Inferior parietal cortex (tissue), 1 donor: ENCODE data around the gene KCNQ5.
A peak's percentile ranks its signal among the peaks of the same experiment; 100 is the strongest.

Source experiments
- DNase-seq: peaks from one replicate; pipeline ENCODE4 v3.0.0-alpha.2; 2016; ENCODE audit errors: extremely low spot score

KCNQ5 gene

GRCh38 chr6:73000460-73000859 lies 378.6 kb downstream of the KCNQ5 start:
- DNase-seq: no peak

GRCh38 chr6:73002588-73002987 lies 380.7 kb downstream of the KCNQ5 start:
- DNase-seq: no peak

- DNase-seq: no peak
These were observed 381.4 kb downstream of the KCNQ5 start for GRCh38 chr6:73003302-73003701.

DNA sequence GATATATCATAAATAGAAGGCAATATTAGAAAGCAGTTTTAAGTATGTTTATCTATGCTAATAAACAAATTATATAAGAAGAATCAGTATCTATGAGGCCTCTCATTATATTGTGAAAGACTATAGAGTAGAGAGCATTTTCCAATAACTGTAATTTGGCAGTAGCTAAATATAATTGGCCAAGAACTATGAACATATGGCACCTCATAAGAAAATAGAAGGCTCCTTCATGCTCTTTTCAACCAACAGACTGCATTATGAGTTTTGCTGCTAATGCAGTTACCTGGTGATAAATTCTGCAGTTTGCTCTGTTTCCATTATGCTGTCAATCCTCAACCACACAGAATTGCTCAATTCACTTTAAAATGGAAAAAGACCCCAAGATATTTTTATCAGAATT lies 382.4 kb downstream of the KCNQ5 start:
- no peak for DNase-seq

GRCh38 chr6:73004861-73005260 lies 383.0 kb downstream of the KCNQ5 start:
- DNase-seq: no peak

DNA sequence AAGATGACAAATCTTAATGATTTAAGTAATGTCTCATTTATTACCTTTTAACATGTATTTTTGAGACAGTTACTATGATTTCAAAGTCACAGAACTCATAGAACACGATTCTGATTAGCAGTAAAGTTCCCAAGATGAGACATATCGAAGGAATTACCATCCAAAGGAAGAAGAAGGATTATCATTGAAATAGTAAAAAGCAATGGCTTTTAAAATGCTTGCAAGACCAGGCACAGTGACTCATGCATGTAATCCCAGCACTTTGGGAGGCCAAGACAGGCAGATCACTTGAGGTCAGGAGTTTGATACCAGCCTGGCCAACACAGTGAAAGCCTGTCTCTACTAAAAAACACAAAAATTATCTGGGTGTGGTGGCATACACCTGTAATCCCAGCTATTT lies 384.3 kb downstream of the KCNQ5 start:
- DNase-seq: no peak

GRCh38 chr6:73011945-73012344 lies 390.1 kb downstream of the KCNQ5 start:
- no peak for DNase-seq

DNA sequence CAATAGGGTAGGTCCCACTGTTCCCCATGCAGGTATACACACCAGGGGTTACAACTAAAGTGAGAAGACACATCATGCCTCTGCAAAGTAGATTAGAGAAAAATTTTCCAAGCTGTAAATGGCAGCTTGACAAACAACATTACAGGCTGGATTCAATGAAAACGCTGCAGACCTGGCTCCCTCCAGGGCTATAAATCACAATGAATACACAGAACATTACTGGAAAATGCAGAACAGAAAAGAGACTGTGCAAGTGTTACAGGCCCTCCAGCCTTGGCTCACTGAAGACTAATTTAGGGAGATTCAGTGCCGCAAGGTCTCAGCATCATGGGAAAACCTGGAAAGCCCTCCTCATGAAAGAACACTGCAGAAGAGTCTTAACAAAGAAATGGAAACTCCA lies 395.6 kb downstream of the KCNQ5 start:
- no peak for DNase-seq

DNA sequence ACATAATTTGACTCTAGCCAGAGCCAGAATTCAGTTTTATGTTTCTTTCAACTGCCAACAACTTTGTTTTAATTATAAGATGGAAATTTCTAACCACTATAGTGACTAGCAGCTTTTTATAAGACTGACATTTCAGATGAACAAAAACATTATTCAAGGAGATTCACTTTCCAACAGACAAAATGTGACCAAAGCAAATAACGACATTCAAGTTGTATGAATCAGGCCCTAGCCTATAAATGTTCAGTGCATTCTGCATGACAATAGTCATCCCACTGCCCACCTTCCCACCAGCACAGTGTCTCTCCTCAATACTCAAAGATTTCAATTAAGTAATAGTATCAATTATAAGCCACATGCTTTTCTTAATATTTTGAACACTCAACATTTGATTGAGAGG lies 402.7 kb downstream of the KCNQ5 start:
- DNase-seq: no peak

DNA sequence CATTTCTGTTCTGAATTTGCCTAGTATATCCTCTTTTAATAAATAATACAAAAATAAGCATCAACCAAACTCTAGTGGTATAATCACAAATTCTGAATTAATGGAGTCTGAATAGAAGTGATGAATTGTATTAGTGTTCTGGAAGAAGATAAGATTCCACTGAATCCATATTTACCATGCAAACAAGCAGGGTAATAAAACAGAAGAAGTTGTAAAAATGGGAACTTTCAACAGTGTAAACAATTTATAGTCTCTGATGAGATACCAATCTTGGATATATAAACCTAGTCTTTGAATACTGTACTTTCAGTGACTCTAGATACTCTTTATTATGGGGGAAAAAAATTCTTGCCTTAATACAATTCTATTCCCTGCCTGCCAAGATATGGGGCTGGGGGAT lies 405.8 kb downstream of the KCNQ5 start:
- no peak for DNase-seq

GRCh38 chr6:73028124-73028766 lies 406.4 kb downstream of the KCNQ5 start:
- no peak for DNase-seq

DNA sequence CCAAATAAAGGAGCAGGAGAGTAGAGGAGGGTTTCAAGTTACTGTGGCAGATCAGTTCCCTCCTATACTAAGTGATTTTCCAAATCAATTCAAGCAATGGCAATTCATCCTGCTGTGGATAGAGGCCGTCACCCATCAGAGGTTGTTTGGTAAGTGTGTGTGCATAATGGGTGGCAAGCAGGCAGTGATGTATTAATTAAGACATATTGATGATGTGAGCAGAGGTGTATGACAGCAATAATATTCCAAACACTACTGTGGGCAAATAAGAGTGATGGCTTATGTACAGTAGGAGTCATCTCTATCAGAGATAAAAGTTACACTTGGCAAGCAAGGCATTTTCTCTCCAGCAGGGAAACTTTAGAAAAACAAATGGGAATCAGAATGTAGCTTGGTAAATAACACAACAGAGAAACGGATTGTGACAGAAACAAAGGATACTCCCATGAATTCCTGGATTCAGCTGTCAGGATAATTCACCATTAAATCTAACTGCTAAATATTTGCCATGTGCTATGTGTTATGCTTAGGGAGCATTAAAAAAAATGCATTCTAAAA lies 407.1 kb downstream of the KCNQ5 start:
- DNase-seq: no peak

DNA sequence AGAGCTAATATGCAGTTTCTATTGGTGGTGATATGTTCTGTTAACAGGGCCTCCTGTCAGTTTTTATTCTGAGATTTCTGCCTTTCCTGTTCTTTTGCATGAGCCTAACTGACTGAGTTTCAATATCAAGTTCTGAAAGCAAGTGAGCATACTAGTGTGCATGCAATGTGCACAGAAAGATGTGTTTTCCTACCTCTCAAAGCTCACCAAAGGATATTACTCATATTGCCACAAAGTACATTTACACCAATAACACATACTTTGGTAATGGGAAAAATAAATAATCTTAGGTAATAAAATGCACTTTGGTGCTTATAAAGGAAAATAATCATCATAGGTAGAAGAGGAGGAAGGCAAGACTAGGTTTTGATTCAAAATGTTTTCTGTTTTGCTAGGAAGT lies 408.4 kb downstream of the KCNQ5 start:
- DNase-seq: no peak

DNA sequence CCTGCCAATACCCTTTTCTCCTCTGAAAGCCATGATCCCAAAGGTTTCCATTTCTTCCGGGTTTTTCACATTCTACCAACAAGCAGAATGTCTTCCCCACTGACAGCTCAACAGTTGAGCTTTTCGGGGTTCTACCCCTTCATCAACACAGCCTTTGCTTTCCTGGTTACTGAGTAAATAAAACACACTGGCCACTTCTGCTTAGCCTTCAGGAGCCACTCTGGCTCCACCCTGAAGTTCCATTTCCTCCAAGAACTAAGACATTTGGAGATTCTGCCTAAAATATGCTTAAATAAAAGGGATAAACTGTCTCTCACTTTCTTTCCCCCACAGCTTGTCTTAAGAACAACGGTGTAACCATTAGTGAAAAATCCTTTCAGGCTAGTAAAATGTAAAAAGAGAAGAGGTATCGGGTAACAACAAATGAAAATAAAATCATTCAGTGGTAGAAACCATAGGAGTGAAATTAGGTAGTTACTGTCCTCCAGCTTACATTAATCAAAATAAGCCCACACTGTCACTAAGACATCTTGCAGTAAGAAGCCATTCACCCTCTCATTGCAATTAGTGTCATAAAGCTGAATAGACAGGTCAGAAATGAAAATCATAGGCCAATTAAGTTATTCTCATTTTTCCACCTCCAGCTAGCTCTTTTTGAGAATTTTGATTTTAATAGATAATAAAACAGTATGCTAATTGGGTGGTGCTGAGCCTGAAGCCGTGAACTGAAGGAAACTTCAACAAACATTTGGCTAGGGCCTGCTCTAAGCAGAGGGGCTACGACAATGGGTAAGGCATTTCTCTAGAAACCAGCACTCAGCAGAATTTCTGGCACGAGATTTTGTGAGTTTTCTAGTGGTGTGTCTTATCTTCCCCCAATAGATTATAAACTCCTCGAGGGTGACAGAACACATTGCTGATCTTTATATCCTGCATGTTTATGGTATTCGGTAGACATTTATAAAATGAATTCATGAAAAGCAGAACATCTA lies 409.2 kb downstream of the KCNQ5 start:
- DNase-seq: no peak

DNA sequence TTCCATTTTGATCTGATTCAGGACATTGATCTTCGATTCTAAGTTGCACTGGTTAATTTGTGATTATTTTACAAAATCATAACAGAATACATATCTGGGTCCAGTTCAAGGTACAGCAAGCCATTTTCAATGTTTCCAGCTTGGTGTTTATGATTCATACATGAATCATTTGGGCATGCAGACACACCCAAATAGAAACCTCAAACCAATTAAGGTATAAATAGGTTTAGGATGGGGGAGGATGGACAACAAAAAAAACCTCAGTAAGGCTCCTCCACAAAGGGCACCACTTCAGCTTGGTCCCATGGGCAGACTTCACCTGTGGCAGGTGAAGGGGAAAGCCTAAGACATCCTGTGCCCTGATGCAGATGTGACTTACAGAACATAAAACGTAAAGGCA lies 410.7 kb downstream of the KCNQ5 start:
- DNase-seq: no peak

- no peak for DNase-seq
These were observed 414.8 kb downstream of the KCNQ5 start for GRCh38 chr6:73036689-73037088.

DNA sequence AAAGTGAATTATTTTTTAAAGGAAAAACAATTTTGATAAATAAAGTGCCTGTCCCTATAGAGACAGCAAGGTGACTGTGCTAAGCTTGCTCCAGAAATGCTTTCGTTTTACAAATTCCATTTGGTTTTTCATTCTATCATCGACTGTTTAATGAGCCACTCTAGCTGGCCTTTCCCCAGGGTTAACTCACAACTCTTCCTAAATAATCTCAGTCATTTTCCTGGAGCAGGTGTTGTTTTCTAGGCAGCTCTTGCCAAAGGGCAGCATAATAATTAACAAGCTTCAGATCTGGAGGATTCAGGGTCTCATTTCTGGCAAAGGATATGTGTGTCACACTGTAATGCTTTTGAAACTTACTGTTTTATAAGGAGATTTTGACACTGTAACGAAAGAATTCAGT lies 419.2 kb downstream of the KCNQ5 start:
- peak; percentile 29 for DNase-seq

DNA sequence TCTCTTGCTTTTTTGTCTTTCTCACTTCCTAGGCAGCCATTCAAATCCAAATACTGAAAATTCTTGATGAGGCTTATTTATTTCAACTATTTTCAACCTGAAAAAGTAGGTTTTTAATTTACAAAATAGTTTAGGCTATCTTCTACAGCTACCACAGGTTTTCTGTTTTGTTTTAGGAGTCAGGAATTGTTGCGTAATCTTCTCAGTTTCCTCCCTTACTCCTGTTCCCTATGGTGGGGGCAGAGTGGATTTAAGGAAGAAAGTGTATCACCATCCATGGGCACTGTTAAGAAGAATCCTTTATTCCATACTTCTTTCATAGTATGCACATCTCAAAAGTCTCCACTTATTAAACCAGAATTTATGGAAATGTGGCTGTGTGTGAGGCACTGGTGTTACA lies 421.0 kb downstream of the KCNQ5 start:
- no peak for DNase-seq

GRCh38 chr6:73043446-73043845 lies 421.6 kb downstream of the KCNQ5 start:
- no peak for DNase-seq

DNA sequence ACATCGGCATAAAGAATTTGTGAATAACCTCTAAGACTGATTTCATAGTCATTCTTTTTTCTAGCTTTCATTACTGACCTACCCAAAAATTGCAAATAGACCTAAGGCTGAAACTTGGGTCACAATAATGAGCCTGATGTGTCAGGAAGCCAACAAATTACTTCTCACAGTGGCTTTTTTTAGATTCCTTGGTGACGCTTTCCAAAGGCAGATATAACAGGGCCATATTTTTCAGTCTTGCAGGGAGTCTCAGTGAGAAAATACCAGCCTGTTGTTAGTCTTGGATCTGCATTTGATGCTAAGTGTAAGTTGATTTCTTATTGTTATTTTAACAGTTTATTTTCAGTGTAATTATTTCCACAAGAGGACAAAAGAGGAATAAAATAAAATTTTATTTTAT lies 423.7 kb downstream of the KCNQ5 start:
- DNase-seq: no peak

GRCh38 chr6:73047801-73048200 lies 425.9 kb downstream of the KCNQ5 start:
- no peak for DNase-seq

- no peak for DNase-seq
These were observed 428.2 kb downstream of the KCNQ5 start for GRCh38 chr6:73049971-73050594.
